Measurements from ENCODE around the gene BCOR. TPM values are rescaled to one million over a fixed set of nuclear protein-coding genes. Genes with fewer than 3 reads are reported as not detected.

Gene BCOR
- total RNA-seq, 1 experiment from 2014 or later: 134 TPM

DNA sequence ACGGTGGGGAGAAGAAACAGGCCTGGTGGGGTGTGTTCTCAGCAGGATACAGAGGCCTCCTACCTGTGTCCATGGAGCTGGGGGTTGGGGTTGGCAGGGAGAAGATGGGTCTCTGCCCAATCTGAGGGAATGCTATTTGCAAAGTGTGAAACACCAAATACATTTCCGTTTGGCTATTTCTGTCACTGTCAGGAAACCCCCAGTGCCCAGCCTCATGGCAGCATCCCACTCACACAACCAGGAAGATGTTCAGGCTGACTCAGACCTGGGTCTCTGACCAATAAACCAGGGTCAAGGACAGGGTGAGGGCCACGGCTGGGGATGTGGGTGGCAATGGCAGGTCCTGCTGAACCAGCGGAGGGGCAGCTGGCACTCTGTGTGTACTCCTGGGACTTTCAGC, 41.3 kb downstream of the BCOR start:
- H3K27ac ChIP-seq (ENCODE audit: insufficient read length, low read depth, low read length): no peak overlapping the region
- no peak overlapping the region for H3K14ac ChIP-seq (ENCODE audit: insufficient read depth, low read length)
- peaks cover 21% of the 10 kb centered on the region for H3K9me3 ChIP-seq (ENCODE audit: control insufficient read depth, low read depth, low read length)
- peaks cover 2% of the 10 kb centered on the region for H3K4me1 ChIP-seq (ENCODE audit: insufficient read depth, low read length)
- no peak overlapping the region for H3K4me2 ChIP-seq (ENCODE audit: insufficient read depth, insufficient read length, low read length)
- DNase-seq: no peak
- no peak overlapping the region for H3K4me3 Mint-ChIP-seq
- no peak overlapping the region for H3K56ac ChIP-seq (ENCODE audit: insufficient read length, low read depth, low read length)
- peaks cover 76 to 100% (median 84%) of the 10 kb centered on the region in 3 experiments for H3K36me3 Mint-ChIP-seq (ENCODE audit: insufficient read depth in 1 of 3, low read depth in 3 of 3)
- H2BK12ac ChIP-seq (ENCODE audit: insufficient read length, low read depth, low read length): no peak overlapping the region
- H2BK120ac ChIP-seq (ENCODE audit: low read depth, low read length, poor library complexity, severe bottlenecking): no peak overlapping the region
- no peaks in the 10 kb centered on the region for H3K23me2 ChIP-seq (ENCODE audit: insufficient read length, low read depth, low read length, poor library complexity, severe bottlenecking)
- no CpG with 5 or more reads among the region's 4 CpGs for WGBS (ENCODE audit: extremely low coverage, insufficient read length, low lambda C conversion rate)
- H2BK15ac ChIP-seq (ENCODE audit: low read depth, low read length): no peak overlapping the region
- no peak overlapping the region for H4K5ac ChIP-seq (ENCODE audit: insufficient read length, low read depth, low read length)
- no peak overlapping the region for H4K91ac ChIP-seq (ENCODE audit: insufficient read length, low read depth, low read length)
- no peak overlapping the region for H3T11ph ChIP-seq (ENCODE audit: low read length)
- no peaks in the 10 kb centered on the region for H3K27me3 ChIP-seq (ENCODE audit: insufficient read depth, low read length)
- H3K18ac ChIP-seq (ENCODE audit: insufficient read length, low read depth, low read length): no peak overlapping the region
- peaks cover 66 to 81% of the 10 kb centered on the region in 2 experiments for H3K9me3 Mint-ChIP-seq
- no peak overlapping the region for H4K8ac ChIP-seq (replicated peaks; ENCODE audit: insufficient read length, low read depth, low read length)
- no peak overlapping the region for H2BK20ac ChIP-seq (ENCODE audit: low read depth, low read length, poor library complexity, severe bottlenecking)
- no peaks in the 10 kb centered on the region for H3K79me1 ChIP-seq (ENCODE audit: insufficient read depth, low read depth, low read length, poor library complexity, severe bottlenecking)
- no peak overlapping the region for H3K4ac ChIP-seq (ENCODE audit: low read depth, low read length)
- H3K4me1 Mint-ChIP-seq: peaks cover 0 to 2% of the 10 kb centered on the region in 2 experiments; a peak in 3 of 4 replicates
- H3K27ac Mint-ChIP-seq: no peak overlapping the region
- no peak overlapping the region for H2BK5ac ChIP-seq (ENCODE audit: insufficient read length, low read length)
- no peak overlapping the region for H3K23ac ChIP-seq (ENCODE audit: insufficient read length, low read depth, low read length)
- TF ChIP-seq, protein P1, sequence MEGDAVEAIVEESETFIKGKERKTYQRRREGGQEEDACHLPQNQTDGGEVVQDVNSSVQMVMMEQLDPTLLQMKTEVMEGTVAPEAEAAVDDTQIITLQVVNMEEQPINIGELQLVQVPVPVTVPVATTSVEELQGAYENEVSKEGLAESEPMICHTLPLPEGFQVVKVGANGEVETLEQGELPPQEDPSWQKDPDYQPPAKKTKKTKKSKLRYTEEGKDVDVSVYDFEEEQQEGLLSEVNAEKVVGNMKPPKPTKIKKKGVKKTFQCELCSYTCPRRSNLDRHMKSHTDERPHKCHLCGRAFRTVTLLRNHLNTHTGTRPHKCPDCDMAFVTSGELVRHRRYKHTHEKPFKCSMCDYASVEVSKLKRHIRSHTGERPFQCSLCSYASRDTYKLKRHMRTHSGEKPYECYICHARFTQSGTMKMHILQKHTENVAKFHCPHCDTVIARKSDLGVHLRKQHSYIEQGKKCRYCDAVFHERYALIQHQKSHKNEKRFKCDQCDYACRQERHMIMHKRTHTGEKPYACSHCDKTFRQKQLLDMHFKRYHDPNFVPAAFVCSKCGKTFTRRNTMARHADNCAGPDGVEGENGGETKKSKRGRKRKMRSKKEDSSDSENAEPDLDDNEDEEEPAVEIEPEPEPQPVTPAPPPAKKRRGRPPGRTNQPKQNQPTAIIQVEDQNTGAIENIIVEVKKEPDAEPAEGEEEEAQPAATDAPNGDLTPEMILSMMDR (conservative IDR thresholded peaks at IDR 0.05): no peak
- no peak overlapping the region for H2AK5ac ChIP-seq (ENCODE audit: insufficient read length, low read length)
- peaks cover 3% of the 10 kb centered on the region for H4K20me1 ChIP-seq (ENCODE audit: control insufficient read depth, insufficient read depth, insufficient read length)
- no peaks in the 10 kb centered on the region for H3K27me3 Mint-ChIP-seq (ENCODE audit: low read depth)
- H3K9ac ChIP-seq (ENCODE audit: extremely low read depth, insufficient read length, low read length): no peak overlapping the region
- H2AFZ ChIP-seq (ENCODE audit: low read length): no peak overlapping the region
- no peaks in the 10 kb centered on the region for H3K79me2 ChIP-seq (ENCODE audit: insufficient read depth, low read length)

All from H9 (cell line).